Liver (tissue), 3 donors: Measurements from ENCODE around the gene RBBP4.

Source experiments
- CTCF ChIP-seq: fragments of 150-350 bp; IDR thresholded peaks from 2 replicates; pipeline ENCODE4 v1.5.1; 2017; ENCODE audit warnings: improper control_type of control experiment, low read depth, low read length; ENCODE audit not compliant: missing input control
- EGR1 ChIP-seq, 2 donors: IDR thresholded peaks; 2 replicates each; pipeline ENCODE4 v1.6.1; 2016 to 2018; ENCODE audit warnings: antibody characterized with exemption in 2 of 2, low read depth in 2 of 2
- JUND ChIP-seq, 2 donors: IDR thresholded peaks; 2 replicates each; pipeline ENCODE4 v1.6.1; 2016; ENCODE audit warnings: antibody characterized with exemption in 2 of 2
- SP1 ChIP-seq: IDR thresholded peaks from 2 replicates; pipeline ENCODE4 v1.6.1; 2018; ENCODE audit warnings: antibody characterized with exemption, mild to moderate bottlenecking
- TAF1 ChIP-seq: conservative IDR thresholded peaks from 2 replicates; pipeline ENCODE4 v1.6.1; 2016; ENCODE audit warnings: antibody characterized with exemption, mild to moderate bottlenecking
- donor health status: healthy.
- donor health status: healthy.

GRCh38 chr1:32619701-32620485 lies 31.1 kb upstream of the RBBP4 start:
- no peak for TF ChIP-seq JUND (IDR thresholded peaks at IDR 0.05)
- no peak for TF ChIP-seq CTCF
- TF ChIP-seq EGR1 (IDR thresholded peaks at IDR 0.05; ENCODE audit: low read depth in 2 of 2), result no peak
- no peak for TF ChIP-seq TAF1
- no peak for TF ChIP-seq SP1
